Parathyroid adenoma (tissue), 2 donors: Measurements from ENCODE around the gene CDS2.

ENCODE experiments used
- H2AFZ ChIP-seq: fragments of 300-600 bp; sonication (generic); one replicate; pipeline ENCODE4 v1.7.0; 2017; ENCODE audit warnings: antibody characterized with exemption, mild to moderate bottlenecking
- H3K27ac ChIP-seq: fragments of 300-600 bp; sonication (generic); one replicate; pipeline ENCODE4 v1.7.0; 2017
- H3K27me3 ChIP-seq: fragments of 300-600 bp; sonication (generic); one replicate; pipeline ENCODE4 v1.7.0; 2017; ENCODE audit warnings: low read length; ENCODE audit not compliant: control insufficient read depth, insufficient read depth
- H3K36me3 ChIP-seq: fragments of 300-600 bp; sonication (generic); one replicate; pipeline ENCODE4 v1.7.0; 2017; ENCODE audit warnings: low read length; ENCODE audit not compliant: control insufficient read depth, insufficient read depth
- H3K4me1 ChIP-seq: fragments of 300-600 bp; sonication (generic); one replicate; pipeline ENCODE4 v1.7.0; 2017; ENCODE audit warnings: control low read depth
- H3K4me2 ChIP-seq: fragments of 300-600 bp; sonication (generic); one replicate; pipeline ENCODE4 v1.7.0; 2017; ENCODE audit warnings: low read length
- H3K4me3 ChIP-seq: fragments of 300-600 bp; sonication (generic); one replicate; pipeline ENCODE4 v1.7.0; 2017; ENCODE audit warnings: low read depth, low read length
- H3K79me2 ChIP-seq: fragments of 300-600 bp; sonication (generic); one replicate; pipeline ENCODE4 v1.7.0; 2017; ENCODE audit warnings: control low read depth
- H3K9ac ChIP-seq: fragments of 300-600 bp; sonication (generic); one replicate; pipeline ENCODE4 v1.7.0; 2017; ENCODE audit warnings: mild to moderate bottlenecking
- H3K9me3 ChIP-seq: fragments of 300-600 bp; sonication (generic); one replicate; pipeline ENCODE4 v1.7.0; 2017; ENCODE audit warnings: low read length; ENCODE audit not compliant: control insufficient read depth
- TF ChIP-seq, protein P1 (sequence below): fragments of 300-600 bp; sonication (generic); IDR thresholded peaks from one replicate; pipeline ENCODE4 v1.7.0; 2017; ENCODE audit warnings: antibody characterized with exemption, mild to moderate bottlenecking
- donor health status: primary hyperparathyroidism.

Gene CDS2

DNA sequence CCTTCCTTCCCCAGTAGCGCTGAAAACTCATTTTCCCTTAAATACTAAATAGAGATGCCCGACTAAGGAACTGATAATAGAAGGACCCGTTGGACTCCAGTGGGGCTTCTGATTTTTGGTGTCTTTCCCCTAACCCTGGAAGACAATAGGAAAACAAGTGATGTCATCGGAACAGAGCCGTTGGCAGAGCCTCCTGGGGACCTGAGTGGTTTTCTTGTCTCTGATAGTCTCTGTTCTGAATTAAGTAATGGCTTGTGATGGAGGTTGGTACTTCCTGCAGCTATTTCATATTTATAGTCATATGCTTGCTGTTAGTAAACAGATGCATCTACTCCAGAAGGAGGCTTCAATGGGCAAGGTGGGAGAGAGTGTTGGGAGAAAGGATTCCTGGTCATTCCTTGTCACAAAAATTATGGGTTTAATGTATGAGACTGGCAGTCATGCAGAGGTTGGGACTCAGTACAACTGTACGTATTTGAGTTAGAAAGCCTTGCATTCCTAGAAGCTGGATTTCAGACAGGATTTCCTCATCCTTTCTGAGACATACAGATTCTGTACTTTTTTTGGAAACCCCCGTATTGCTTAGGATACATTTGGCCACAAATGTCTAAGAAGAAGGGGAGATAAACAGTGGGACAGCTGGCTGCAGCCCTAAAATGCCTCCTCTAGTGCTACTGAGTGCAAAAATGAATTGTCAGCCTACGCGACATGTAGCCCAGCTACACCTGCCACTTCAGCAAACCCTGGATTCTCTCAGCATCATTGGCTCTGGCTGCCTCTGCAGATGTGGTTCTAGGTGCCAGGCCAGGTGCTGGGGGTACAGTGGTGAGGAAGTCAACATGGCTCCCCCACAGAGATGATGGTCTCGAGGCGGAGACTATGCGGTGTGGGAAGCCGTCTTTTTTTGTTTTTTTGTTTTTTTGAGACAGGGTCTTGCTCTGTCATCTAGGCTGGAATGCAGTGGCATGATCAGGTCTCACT lies 38.1 kb downstream of the CDS2 start:
- Histone ChIP-seq H3K79me2 (peaks cover 60% of the 10 kb centered on the region), H3K9ac (no peak overlapping the region), H3K4me1 (no peaks in the 10 kb centered on the region), H3K36me3 (no peaks in the 10 kb centered on the region), H3K4me3 (no peak overlapping the region), H3K27ac (no peak overlapping the region), H3K27me3 (no peaks in the 10 kb centered on the region), H3K9me3 (no peaks in the 10 kb centered on the region), H2AFZ (no peak overlapping the region), H3K4me2 (no peak overlapping the region)
- TF ChIP-seq, protein P1, sequence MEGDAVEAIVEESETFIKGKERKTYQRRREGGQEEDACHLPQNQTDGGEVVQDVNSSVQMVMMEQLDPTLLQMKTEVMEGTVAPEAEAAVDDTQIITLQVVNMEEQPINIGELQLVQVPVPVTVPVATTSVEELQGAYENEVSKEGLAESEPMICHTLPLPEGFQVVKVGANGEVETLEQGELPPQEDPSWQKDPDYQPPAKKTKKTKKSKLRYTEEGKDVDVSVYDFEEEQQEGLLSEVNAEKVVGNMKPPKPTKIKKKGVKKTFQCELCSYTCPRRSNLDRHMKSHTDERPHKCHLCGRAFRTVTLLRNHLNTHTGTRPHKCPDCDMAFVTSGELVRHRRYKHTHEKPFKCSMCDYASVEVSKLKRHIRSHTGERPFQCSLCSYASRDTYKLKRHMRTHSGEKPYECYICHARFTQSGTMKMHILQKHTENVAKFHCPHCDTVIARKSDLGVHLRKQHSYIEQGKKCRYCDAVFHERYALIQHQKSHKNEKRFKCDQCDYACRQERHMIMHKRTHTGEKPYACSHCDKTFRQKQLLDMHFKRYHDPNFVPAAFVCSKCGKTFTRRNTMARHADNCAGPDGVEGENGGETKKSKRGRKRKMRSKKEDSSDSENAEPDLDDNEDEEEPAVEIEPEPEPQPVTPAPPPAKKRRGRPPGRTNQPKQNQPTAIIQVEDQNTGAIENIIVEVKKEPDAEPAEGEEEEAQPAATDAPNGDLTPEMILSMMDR, result no peak

- no peaks in the 10 kb centered on the region for H3K27me3 ChIP-seq
- TF ChIP-seq, protein P1, result no peak
- H3K9me3 ChIP-seq, result no peaks in the 10 kb centered on the region
- H3K27ac ChIP-seq, result no peak overlapping the region
- H3K9ac ChIP-seq, result no peak overlapping the region
- no peaks in the 10 kb centered on the region for H3K36me3 ChIP-seq
- H3K4me2 ChIP-seq, result no peak overlapping the region
- no peak overlapping the region for H2AFZ ChIP-seq
- no peak overlapping the region for H3K4me3 ChIP-seq
- peaks cover 56% of the 10 kb centered on the region for H3K79me2 ChIP-seq
- H3K4me1 ChIP-seq, result no peaks in the 10 kb centered on the region
Measured at GRCh38 chr20:5168651-5169396, 42.0 kb downstream of the CDS2 start.

GRCh38 chr20:5170341-5170740 lies 43.5 kb downstream of the CDS2 start:
- Histone ChIP-seq H3K9ac (no peak overlapping the region), H3K4me1 (no peaks in the 10 kb centered on the region), H2AFZ (no peak overlapping the region), H3K79me2 (peaks cover 46% of the 10 kb centered on the region), H3K27me3 (no peaks in the 10 kb centered on the region), H3K4me3 (no peak overlapping the region), H3K4me2 (no peak overlapping the region), H3K36me3 (no peaks in the 10 kb centered on the region), H3K27ac (peak overlapping the region; percentile 29), H3K9me3 (no peaks in the 10 kb centered on the region)
- TF ChIP-seq, protein P1, result no peak

GRCh38 chr20:5171064-5171789 lies 44.4 kb downstream of the CDS2 start:
- H3K9me3 ChIP-seq, result no peaks in the 10 kb centered on the region
- H3K27me3 ChIP-seq, result no peaks in the 10 kb centered on the region
- TF ChIP-seq, protein P1, result no peak
- no peaks in the 10 kb centered on the region for H3K36me3 ChIP-seq
- peak overlapping the region; percentile 30 for H3K27ac ChIP-seq
- no peak overlapping the region for H2AFZ ChIP-seq
- H3K4me3 ChIP-seq, result no peak overlapping the region
- no peaks in the 10 kb centered on the region for H3K4me1 ChIP-seq
- no peak overlapping the region for H3K4me2 ChIP-seq
- peaks cover 37% of the 10 kb centered on the region for H3K79me2 ChIP-seq
- H3K9ac ChIP-seq, result no peak overlapping the region
